GM04503 (cell line): ENCODE results near the gene CAMK2B.
"Not testable (repeated sequence)": the region's sequence is repeated elsewhere in the genome, so short reads cannot be mapped to it uniquely, and the experiment has no call there.

Source experiments
- DNase-seq: peaks from one replicate; pipeline ENCODE4 v3.0.0-alpha.2; 2012; ENCODE audit warnings: low read depth

Gene CAMK2B

DNA sequence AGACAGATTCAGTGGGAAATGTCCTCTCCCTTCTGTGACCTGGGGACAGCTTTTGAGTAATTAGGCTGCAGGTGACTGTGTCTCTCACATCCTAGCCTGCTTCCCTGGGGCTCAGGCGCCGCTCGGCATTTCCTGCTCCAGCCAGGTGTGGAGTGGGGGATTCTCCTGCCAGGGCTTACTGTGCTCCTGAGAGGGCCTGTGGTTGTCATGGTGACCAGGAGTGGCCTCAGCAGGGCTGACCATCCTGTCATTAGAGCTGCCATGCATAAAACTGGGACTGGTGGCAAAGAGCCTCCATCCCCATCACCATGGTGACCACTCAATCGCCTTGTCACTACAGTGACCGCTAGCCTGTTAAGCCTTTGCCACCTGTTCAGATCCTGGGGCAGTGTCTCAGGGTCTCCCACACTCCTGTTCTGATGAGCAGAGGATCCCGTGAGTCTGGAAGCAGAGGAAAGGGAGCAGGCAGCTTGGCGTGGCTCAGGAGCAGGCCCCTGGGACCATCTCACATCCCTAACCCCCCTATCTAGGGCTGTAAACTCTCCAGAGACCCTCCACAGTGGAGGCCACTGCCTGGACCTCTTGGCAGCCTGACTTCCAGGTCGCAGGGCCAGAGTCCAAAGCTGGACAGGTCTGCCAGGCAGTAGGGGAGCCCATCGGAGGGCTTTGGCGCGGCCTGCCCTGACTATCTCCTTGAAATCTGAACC lies 136.0 kb downstream of the CAMK2B start, which contains the start of gene GCK:
Gene GCK (minus strand): TSS at position 154 of the 707 bp plus-strand sequence. CDS start 486 bp downstream, outside the sequence.
- DNase-seq = no peak

DNA sequence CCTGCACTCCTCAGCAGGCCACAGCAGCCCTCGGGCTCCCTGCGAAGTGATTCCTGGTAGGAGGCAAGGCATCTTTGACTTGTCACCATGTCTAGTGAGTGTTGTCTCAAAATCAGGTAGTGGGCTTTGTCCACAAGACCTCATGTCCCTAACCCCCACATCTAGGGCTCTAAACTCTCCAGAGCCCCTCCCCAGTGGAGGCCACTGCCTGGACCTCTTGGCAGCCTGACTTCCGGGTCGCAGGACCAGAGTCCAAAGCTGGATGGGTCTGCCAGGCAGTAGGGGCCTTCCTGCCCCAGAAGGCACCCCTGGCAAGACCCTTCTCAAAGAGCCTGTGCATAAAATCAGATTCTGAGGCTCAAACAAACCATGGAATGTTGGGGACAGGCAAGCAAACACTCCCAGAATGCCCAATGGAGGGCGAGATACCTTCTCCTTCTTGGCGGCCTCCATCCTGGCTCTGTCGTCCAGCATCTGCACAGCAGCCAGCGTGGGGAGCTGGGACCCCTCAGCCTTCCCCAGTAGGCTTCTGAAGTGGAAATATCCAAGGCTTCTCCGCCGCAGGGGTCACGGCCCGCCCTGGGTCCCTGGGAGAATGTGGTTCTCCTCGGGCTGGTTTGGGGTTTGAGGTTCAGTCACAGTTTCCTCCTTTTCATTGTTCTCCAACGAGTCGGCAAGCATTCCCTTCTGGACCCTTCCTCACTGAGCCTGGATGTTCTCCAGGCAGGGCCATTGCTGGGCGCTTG lies 136.7 kb downstream of the CAMK2B start:
- DNase-seq = no peak

DNA sequence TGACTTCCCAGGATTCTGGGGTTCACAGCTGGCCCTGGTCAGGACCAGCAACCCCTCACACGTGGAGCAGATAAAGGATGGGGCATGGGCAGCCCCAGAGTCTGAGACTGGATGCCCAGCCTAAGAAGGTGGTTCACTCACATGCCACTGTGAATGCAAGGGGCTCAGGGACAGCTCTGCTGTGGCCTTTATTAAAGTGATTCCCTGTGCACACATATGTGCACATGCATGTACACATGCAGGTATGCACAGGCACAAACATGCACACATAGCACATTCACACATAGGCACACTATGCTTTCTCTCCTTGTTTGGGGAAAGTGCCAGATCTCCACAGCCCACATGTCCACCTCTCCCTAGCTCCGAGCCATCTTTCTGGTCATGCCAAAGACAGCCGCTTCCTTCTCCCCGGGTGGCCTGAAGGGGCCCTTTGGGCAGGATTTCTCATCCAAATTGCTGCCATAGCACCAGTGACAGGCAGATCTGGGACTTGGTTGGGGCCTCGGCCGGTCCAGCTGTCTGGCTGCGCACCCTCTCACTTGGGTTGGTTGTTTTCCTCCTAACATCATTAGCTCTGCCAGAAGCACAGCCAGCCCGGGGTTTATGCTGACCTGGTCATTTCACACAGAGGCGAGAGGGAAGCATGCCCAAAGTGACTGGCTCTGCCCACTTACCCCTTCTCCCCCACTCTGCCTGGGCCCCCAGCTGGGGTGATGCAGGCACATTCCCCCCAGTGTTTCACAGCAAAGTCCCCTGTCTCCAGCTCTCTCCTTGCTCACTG lies 137.6 kb downstream of the CAMK2B start:
- DNase-seq = no peak

DNA sequence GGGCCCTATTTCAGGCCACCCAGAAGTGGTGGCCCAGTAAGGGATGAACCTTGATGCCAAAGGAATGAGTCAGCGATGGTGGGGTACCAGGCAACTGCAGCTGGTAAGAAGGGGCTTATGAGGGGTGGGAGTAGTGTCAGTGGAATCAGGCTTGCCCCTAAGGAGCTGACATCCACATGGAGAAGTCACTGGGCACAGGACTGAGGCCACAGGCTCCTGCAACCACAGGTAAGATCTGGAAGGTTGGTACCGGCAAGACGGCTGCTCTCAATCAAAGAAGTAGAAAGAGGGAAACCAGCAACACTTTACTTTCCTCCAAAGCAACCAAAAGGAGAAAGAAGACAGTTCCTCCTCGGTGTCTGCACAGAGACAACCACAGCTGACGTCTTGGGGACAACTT lies 138.7 kb downstream of the CAMK2B start:
- DNase-seq = no peak

DNA sequence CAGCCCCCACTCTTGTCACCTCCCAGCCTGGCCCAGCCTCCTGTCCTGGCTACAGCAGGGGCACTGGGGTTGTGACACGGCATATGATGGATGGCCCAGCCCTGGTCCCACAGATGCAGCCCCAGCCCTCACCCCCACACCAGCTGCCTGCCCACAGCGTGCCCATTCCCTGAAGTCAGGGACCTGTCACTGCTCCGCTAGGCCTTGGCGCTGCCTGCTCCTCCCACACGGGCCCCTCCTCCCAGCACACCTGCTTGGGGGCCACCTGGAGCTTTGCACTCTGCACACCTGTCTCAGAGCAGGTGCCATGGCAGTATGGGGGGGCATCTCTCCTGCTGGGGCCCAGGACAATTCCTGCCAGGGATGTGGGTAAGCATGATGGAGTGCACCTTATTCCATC lies 139.7 kb downstream of the CAMK2B start:
- DNase-seq = no peak

DNA sequence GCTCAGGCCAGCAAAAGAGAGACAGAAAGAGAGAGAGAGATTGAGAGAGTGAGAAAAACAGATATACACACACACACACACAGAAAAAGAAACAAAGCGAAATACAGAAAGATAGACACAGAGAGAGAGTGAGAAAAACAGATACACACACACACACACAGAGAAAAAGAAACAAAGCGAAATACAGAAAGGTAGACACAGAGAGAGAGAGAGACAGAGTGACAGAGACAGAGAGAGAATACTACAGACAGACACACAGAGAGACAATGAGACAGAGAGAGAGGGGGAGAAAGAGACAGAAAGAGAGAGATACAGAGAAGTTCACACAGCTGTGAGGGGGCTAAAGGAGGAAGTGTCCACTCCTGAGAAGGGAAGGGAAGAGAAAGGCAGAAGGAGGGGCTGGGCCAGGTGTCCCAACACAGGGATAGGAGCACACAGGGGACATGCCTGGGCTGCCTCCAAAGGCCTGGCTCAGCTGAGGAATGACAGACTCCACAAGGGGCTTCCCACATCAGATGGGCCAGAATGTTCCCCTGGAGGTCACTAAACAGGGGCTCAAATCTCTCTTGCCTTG lies 140.4 kb downstream of the CAMK2B start:
- DNase-seq = no peak

DNA sequence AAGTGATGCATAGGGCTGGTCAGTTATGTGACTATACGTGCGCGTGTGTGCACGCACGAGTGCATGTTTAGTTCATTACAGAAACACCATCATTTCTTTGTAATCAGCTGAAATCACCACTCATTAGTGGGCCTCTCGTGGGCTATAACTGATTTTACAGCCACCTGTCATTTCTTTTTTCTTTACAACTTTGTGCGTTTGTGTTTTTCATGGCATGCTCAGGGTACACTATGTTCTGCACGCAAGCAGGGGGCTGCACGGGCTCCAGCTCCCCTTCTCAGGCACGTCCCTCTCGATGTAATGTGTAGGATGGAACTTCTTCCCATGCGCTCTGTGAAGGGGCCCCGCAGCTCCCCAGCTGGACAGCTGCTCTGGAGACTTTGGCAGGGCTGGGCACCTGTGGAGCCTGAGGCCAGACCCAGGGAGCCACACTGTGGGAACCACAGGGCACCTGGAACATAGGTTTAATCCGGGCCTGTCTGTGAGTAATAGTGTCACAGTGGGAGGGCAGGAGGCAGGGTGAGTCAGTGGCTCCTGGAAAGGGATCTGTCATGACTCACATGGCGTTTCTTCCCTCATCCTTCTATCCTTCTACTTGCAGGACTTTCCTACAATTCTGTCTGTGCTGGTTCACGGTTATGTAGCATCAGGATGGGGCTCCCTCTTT lies 141.1 kb downstream of the CAMK2B start:
- DNase-seq = no peak

DNA sequence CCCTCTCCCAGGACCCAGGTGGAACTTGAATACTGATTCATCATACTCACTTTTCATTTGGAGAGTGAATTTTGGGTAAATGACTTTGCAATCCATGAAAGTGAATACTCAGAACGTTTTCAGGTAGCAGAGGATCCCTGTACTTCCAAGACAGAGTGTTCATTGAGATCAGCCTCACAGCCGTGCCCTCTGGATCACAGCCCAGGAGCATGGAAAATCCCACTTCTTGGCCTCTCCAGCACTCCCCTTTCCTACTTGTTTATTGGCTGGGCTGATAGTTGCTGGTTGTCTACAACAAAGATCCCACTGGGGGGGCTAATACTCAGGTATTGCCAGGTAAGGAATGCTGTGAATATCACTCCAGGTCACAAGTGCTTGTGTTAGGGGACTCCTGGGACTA lies 142.0 kb downstream of the CAMK2B start:
- DNase-seq = no peak

DNA sequence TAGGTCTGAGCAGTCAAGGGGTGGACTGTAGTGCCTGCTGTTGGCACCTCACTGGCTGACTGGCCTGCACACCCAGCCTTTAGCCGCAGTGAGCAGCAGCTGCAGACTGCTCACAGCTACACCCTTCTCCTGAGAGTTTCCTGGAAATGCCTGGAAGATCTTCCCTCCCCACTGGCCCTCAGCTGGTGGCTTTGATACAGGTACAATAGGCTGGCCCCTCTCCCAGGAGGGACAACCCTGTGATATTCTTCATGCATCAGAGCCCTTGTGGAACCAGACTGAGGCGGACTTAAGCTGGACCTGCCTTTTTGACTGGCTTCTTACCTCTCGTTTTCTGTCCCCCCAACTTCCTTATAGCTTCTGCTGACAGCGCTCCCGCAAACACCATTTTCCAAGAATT lies 142.6 kb downstream of the CAMK2B start:
- DNase-seq = no peak

DNA sequence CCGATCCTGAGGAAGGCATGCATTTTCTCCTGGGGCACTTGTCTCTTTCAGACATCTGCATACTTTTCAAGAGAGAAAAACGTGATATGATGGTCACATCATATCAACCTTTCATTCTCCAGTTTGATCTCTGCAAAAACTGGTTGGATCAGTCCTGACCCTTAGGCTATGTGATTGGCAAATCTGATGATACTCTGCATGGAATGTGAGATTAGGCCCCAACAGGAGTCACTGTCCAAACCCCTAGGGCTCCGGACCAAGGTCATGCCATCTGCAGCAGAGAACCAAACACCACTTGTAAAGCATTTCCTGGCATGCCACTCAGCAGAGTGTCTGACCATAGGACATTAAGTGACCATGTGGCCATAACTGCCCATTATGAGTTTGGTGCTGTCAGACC lies 144.8 kb downstream of the CAMK2B start:
- no peak for DNase-seq

DNA sequence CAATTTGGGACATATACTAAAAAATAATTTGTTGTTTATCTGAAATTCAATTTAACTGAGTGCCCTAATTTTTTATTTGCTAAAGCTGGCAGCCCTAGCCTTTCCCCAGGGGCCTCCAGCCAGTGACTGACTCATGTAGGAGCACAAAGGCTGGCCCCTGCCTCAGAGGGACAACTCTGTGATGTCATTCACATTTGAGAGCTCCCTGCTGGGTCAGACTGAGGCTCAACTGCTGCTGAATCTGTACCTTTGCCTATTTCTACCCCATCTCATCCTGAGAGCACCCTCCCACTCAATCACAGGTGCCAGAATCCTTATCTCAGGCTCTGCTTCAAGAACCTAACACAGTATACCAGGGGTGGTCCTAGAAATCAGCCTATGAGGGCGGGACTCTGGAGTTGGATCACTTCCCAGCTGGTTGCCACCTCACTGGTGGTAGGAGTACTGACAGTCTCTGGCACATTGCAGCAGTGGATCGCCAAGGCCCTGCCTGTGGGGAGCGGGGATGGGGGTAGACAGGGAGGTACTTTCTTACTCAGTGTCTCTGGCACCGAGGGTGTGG lies 147.7 kb downstream of the CAMK2B start:
- DNase-seq = no peak

DNA sequence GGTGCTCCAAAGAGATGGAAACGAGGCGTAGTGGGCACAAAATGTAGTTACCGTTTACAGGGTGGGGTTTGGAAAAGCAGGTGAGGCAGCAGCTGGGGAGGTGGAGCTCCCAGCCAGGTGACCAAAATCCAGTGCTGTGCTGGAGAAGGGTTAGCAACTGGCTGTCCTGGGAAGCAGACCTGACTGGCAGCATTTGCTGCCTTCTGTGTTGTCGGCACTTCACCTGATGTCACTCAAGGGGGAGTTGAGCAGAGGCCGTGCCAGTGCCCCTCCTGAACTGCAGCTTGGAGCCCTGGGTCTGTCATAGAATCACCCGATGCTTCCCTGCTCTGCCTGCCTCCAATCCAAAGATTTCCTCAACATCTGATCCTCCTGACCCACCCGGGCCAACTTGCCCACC lies 148.9 kb downstream of the CAMK2B start:
- no peak for DNase-seq

DNA sequence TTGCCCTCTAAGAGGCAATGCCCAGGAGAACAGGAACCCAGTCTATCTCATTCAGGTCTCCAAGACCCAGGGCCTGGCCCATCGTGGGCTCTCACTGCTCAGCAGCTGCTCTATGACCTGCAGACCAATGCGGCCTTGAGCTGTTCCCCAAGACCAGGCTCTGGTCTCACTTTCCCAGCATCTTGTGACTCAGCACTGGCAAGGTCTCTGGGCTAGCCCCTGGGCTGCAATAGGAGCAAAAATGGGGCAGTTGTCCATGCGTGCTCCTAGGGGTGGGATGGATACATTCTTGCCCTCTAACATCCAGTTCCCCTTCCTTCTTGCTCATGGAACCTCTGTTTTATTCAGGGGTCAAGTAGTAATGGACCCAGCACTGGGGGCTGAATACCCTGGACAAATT lies 149.7 kb downstream of the CAMK2B start:
- no peak for DNase-seq

DNA sequence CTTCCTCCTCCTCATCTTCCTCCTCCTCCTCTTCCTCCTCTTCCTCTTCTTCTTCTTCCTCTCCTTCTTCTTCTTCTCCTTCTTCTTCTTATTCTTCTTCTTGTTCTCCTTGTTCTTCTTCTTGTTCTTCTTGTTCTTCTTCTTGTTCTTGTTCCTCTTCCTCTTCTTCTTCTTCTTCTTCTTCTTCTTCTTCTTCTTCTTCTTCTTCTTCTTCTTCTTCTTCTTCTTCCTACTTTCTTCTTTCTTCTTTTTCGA lies 150.8 kb downstream of the CAMK2B start:
- DNase-seq = not testable (repeated sequence)

DNA sequence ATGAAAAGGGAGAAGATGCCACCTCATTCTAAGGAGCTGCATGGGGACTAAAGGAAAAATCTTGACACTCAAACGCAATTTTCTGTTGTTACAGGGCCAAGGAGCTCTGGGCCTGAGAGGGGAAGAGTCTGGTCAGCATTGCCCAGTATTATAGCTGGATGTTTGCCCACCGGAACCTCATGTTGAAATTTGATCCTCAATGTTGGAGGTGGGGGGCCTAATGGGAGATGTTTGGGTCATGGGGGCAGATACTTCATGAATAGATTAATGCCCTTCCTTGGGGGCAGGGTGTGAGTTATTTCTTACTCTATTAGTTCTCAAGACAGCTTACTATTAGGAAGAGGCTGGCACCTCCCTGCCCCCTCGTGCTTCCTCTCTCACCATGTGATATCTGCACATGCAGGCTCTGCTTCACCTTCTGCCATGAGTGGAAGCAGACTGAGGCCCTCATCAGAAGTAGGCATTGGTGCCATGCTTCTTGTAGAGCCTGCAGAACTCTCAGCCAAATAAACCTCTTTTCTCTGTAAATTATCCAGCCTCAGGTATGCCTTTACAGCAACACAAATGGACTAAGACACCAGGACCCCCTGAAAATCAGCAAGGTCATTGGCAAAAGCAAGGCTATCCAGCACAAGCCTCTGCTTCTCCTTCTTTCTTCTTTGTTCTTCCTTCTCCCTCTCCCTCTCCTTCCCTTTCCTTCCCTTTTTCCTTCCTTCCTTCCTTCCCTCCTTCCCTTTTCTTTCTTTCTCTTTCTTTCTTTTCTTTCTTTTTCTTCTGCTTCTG lies 151.3 kb downstream of the CAMK2B start:
- DNase-seq = no peak

DNA sequence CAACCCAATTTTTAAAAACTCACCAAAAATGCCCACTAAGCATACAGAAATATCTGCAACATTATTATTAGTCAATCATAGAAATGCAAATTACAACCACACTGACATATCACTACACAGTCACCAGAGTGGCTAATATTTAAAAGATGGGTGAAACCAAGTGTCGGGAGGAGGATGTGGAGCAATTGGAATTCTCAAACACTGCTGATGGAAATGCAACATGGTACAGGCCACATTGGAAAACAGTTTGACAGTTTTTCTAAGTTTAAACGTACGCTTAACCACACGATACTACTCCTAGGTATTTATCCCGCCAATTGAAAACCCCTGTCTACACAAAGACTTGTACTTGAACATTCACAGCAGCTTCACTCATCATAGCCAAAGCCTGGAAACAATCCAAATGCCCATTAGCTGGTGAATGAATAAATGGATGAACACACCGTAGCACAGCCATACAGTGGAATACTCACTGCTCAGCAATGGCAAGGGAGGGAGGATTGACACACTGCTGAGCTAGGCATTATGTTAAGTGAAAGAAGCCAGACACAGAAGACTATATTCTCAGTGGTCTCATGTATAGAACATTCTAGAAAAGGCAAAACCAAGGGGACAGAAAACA lies 152.5 kb downstream of the CAMK2B start:
- DNase-seq = no peak

DNA sequence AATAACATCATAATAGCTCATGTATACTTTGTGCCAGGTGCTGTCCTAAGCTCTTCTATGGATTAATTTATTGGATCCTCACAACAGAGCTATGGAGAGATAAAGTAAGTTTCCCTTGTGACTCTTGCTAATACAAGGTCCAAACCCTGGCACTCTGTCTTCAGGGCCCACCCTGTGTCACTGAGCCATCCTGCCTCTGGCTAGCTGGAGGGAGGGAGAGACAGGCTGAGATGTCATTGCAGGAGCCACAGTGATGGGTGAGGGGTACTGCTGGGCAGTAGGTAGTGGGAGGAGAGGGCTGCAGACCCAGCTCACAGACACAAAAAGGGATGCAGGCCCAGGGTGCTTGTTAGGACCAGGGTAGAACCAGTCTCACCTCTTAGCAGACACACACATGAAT lies 153.0 kb downstream of the CAMK2B start:
- DNase-seq = no peak

DNA sequence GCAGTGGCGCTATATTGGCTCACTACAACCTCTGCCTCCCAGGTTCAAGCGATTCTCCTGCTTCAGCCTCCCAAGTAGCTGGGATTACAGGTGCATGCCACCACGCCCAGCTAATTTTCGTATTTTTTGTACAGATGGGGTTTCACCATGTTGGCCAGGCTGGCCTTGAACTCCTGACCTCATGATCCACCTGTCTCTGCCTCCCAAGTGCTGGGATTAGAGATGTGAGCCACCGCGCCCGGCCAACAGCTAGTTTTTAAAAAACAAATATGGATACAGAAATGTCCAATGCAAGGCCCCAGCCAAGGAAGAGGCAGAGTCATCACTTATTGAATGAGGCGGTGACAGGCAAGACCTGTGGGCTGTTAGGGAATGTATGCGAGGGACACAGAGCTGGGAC lies 153.5 kb downstream of the CAMK2B start:
- not testable (repeated sequence) for DNase-seq

DNA sequence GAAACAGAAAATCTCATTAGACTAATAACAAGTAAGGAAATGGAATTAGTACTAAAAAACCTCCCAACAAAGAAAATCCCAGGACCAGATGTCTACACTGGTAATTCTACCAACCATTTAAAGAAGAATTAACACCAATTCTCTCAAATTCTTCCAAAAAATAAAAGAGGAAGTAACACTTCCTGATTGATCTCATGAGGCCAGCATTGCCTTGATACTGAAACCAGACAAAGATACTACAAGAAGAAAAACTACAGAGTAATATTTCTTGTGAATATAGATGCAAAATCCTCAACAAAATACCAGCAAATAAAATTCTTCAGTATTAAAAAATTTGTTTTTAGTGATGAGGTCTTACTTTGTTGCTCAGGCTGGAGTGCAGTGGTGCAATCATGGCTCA lies 157.5 kb downstream of the CAMK2B start:
- no peak for DNase-seq
